Measurements from ENCODE around the gene CYTH4.

GRCh38 chr22:37281195-37281594 lies 1.1 kb upstream of the CYTH4 start:
- TF ChIP-seq POLR2A (IDR thresholded peaks at IDR 0.05) (no peak), CTCF (IDR thresholded peaks at IDR 0.05) (no peak), POLR2AphosphoS5 (IDR thresholded peaks at IDR 0.05) (no peak)

Measured in upper lobe of left lung (tissue), 4 donors.